ENCODE measurements around the gene PRKCE.
"Not testable (repeated sequence)": the region's sequence is repeated elsewhere in the genome, so short reads cannot be mapped to it uniquely, and the experiment has no call there.

Gene PRKCE

DNA sequence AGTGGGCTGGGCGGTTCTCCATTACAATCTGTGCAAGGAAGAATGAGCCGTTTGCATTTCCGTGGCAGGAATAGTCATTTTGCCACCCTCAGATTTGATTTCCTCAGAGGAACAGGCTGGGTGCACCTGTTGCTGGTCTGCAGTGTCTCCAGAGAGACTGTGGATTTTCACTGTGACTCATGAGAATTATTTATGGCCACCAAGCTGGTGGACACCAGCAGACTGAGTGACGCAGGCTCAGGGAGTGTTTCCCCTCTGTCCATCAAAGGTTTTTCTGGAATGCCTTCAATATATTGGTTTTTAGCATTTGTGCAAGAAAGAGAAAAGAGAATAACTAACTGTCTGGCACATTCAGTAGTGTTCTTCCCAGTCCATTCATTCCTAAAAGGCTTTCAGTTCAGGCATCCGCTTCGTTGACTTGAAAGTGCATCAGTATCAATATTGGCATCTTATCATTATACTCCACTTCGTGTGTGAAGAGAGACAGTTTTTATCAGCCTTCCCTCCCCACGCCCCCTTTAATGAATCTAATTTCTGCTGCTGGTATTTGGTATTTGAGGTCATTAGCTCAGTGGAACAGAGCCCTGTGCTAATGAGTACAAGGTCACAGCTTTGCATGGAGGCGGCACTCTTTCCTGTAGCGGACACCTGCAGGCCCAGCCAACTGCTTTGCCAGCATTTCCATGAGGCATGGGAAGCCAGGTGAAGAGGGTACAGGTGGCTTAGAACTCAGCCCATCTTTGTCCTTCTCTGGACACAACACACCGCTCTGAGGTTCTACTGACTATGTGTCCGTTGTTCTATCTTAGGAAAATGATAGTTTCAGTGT lies 39.9 kb downstream of the PRKCE start:
- no peak for DNase-seq (ENCODE audit: low read depth, low spot score)
- no peak overlapping the region for H3K27ac ChIP-seq

DNA sequence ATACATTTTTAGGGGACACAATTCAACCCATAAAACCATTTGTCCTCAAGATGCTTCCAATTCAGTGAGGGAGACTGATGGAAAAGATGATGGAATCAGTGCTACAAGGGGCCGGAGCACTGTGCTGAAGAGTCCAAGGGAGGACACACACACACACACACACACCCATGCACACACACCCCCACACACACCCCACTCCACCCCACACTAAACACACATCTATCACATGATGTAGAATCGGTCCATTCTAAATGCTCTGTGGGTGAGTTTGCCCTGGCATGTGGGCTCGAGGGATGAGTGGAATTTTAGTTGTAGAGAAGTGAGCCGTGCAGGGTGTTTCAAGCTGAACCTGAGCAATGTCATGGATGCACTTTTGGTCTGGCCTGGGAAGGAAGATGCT lies 41.1 kb downstream of the PRKCE start:
- DNase-seq (ENCODE audit: low read depth, low spot score) = no peak

DNA sequence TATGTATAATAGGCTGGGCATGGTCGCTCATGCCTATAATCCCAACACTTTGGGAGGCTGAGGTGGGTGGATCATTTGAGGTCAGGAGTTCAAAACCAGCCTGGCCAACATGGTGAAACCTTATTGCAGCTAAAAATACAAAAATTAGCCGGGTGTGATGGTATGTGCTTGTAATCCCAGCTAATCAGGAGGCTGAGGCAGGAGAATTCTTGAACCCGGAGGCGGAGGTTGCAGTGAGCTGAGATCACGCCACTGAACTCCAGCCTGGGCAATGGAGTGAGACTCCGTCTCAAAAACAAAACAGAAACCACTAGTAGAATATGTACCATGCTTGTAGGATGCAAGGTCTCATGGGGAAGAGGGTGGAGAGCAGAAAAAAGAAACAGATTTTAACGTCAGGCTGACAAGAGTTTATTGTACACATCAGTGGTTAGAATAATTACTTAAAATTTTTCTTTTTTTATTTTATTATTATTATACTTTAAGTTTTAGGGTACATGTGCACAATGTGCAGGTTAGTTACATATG lies 44.1 kb downstream of the PRKCE start:
- not testable (repeated sequence) for DNase-seq (ENCODE audit: low read depth, low spot score); H3K27ac ChIP-seq

More for the DNA sequence above, 41.1 kb downstream of the PRKCE start:
- H3K27ac ChIP-seq = no peak overlapping the region

DNA sequence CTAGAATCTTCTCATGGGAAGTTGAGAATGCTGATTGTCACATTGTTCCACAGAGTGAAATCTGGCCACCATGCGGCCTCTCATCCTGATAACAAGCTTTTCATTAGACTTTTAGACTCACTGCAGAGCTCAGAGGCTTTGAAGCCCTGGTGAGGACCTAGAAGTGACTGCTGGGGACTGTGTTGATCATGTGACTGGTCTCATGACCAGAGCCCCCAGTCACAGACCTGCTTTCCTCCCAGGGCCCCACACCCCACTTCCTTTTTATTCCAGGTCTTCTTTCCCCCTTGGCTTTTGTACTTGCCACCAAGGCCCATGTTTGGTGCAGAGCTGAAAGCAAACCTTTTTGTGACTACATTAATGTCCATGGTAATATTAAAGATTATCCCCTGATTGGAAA lies 45.2 kb downstream of the PRKCE start:
- no peak overlapping the region for H3K27ac ChIP-seq
- DNase-seq (ENCODE audit: low read depth, low spot score) = no peak

DNA sequence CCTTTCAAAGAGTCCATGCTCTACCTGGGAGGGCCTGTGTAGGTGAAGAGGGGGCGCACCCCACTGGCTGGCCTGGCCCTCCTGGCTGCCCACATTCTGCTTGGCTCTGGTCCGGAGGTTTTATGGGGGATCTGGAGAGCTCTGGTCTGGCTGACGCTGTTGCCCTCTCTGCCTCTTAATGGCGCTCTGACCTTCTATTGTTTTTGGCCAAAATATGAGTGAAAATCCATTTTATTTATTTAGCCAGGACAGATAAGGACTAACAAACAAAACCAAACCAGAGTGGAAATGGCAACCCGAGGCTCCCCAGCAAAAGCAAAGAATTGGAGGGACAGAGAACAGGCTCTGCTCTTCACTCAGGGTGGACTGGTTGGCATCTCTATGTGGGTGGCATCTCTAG lies 45.7 kb downstream of the PRKCE start:
- no peak for DNase-seq (ENCODE audit: low read depth, low spot score)
- no peak overlapping the region for H3K27ac ChIP-seq

DNA sequence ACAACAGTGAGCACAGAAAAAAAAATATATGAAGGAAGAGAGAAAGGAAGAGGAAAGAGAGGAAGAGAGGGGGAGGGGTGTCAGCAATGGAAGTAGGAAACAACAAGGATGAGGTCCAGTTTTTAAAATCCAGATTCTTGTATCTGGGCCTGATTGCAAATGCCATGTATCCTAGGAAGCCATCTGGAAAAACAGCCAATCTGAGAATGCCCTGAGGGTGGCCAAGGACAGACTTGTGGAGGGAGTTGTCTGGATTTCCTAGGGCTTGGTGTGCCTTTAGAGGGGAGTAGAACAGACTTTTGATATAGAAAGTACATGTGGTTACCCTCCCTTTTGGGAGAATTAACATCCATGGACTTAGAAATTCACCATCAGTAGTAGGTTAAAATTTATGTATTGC lies 47.1 kb downstream of the PRKCE start:
- H3K27ac ChIP-seq = peak overlapping the region; percentile 34
- DNase-seq (ENCODE audit: low read depth, low spot score) = no peak

DNA sequence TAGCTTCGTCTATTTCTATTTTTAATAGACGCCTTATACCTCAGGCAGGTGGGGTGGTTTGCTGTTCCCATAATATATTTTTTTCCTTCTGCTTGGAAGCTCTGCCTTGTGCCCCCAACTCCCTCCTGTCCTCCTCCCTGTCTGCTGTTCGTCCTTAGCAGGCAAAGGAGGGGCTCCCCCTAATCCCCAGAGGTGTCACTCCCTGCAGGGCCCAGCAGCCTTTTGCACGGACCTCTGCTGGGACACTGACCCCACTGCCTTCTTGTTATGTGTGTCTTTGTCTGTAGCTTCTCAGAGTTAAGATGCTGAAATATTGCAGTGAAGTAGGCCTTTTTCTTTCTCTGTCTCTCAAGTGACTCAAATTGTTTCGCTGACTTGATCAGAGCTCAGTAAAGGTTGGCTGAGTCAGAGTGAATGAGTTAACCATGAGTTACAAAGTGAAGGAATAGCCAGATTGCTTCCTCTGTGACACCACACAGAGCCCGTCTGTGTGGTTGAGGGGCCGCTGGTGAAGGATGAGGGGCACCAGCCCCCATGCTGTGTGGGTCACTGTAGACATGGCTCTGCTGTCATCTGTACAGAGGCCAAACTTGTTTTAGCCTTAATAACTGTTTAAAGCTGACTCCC lies 47.7 kb downstream of the PRKCE start:
- DNase-seq (ENCODE audit: low read depth, low spot score) = peak; percentile 12
- H3K27ac ChIP-seq = peak overlapping the region; percentile 34

DNA sequence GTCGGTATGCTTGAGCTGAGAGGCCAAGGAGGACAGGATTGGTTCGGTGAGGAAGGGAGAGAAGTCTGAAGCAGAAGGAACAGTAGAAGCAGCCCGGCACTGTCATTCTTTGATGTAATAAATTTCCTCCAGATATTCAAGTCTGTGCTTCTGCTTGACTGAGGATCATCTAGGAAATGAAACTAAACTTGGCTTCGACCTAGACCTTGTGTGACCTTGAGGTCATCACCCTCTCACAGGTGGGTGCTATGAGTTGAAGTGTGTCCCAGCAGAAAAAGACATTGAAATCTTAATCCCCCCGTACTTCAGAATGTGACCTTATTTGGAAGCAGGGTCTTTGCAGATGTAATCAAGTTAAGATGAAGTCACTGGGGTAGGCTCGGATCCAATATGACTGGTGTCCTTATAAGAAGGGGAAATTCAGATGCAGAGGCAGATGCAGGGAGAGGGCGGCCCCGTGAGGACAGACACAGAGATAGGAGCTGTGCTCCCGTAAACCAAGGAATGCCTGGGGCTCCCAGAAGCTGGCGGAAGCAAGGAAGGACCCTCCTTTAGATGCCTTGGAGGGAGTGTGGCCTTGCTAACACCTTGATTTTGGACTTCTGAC lies 49.0 kb downstream of the PRKCE start:
- no peak for DNase-seq (ENCODE audit: low read depth, low spot score)
- no peak overlapping the region for H3K27ac ChIP-seq

DNA sequence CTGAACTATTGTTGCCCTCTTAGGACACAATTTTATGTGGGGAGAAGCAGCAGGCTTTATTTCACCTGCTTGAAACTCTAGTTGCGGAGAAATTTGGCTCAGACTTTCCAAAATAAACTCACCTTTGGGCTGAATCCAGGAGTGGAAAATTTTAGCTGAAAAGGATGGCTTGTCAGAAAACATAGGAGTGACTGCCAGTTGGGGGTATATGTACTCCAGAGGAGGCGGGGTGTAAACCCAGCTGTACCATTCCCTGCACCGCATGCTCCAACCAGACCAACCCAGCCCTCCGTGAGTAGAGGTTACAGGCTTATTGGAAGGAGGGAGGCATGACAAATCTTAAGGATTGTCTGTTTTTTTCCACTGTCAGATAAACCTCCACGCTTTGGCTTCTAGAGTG lies 53.8 kb downstream of the PRKCE start:
- H3K27ac ChIP-seq = no peak overlapping the region
- DNase-seq (ENCODE audit: low read depth, low spot score) = no peak

DNA sequence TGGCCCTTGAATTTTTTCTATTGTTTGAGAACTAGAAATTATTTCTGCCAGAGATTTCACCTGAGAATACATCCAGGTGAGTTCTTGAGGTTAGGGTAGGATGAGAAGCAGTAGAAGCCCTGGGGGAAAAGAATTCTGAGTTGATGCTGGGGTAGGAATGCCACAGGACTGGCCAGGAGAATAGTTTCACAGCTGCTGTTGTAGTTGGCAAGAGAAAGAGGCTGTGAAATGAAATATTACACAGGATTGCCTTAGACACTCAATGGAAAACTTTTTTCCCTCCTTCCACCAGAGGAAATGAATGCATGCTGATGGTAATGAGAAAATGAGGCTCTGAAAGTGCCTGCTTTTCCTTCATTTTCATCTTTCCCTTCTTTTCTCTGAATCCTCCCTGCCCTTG lies 54.6 kb downstream of the PRKCE start:
- no peak for DNase-seq (ENCODE audit: low read depth, low spot score)
- no peak overlapping the region for H3K27ac ChIP-seq

DNA sequence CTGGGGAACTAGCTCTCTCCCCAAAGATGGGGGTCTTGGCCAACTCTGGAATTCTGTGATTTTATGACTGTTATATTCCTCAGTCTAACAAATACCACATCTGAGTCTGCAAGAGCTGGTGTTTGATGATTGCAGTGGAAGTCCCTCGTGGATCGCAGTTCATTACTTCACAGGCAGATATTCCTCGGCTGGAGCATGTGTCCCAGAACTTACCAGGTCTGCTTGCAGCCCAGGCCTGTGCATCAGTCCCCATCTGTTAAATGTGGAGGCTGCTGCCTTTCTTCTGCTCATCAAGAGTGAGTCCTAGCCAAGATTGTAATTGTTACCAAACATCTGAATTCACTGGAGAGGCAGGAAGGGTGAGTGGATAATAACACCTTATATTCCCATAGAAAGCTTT lies 55.5 kb downstream of the PRKCE start:
- H3K27ac ChIP-seq = no peak overlapping the region
- no peak for DNase-seq (ENCODE audit: low read depth, low spot score)

DNA sequence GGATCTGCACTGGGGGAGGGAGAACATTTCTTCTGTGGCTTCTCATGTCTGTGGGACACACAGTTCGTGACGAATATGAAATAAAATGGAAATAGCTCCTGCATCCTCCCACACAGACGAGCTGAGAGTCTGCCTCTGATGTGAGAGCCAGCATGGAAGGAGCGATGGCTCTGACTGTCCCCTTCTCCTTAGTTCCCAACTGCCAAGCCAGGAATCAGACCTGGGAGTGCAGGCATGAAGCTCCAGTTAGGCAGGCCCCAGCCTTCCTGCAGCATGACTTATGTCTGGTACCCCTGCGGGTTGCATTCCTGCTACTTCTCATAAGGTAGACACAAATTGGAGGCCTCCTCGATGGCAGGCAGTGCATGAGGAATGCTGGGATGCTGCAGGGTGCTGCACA lies 56.2 kb downstream of the PRKCE start:
- no peak for DNase-seq (ENCODE audit: low read depth, low spot score)
- no peak overlapping the region for H3K27ac ChIP-seq

DNA sequence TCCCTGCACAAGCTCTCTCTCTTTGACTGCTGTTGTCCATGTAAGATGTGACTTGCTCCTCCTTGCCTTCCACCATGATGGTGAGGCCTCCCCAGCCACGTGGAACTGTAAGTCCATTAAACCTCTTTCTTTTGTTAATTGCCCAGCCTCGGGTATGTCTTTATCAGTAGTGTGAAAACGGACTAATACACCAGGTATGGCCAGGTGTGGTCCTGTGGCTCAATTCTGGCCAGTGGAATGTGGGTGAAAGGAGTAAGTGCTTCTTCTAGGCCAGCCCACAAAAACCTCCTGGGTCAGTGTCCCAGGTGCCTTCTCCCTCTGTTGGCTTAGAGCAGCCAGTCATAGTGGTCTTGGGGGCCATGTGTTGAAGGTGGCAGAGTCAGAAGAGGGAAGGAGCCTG lies 57.0 kb downstream of the PRKCE start:
- H3K27ac ChIP-seq = no peak overlapping the region
- DNase-seq (ENCODE audit: low read depth, low spot score) = no peak

DNA sequence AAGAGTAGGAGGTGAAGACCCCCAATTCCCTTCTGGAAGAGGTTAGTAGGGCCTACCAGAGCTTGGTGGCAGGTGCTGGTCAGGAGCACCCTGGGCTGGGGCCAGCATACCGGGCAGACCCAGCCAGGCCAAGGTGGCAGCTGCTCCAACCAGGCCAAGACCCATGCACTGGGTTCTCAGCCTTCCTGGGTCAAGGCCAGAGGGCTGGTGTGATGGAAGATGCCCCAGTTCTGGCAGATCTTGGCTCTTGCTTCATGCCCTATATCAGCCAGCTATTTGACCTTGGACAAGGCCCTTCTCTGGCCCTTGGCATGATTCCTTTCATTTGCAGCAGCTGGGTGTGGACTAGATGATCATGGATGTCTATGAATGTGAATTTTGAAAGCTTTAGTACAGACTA lies 57.7 kb downstream of the PRKCE start:
- no peak for DNase-seq (ENCODE audit: low read depth, low spot score)
- H3K27ac ChIP-seq = no peak overlapping the region

DNA sequence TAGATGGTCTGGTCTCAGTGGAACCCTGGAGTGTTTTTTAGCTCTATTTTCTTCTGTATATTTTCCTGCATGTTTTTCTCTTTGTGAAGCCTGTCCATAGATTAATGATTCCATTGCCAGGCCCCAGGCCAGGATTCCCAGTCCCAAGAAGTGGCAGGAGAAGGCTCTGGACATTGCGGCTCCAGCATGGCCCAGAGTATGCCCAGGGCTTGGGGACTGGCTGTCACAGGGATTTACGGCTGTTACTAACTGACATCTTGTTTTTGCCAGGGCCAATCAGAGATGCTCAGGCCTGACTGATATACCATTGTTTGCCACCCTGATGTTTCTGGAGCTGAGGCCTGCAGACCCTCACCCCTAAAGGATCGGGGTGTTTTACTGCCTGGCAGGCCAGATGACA lies 59.0 kb downstream of the PRKCE start:
- DNase-seq (ENCODE audit: low read depth, low spot score) = no peak

DNA sequence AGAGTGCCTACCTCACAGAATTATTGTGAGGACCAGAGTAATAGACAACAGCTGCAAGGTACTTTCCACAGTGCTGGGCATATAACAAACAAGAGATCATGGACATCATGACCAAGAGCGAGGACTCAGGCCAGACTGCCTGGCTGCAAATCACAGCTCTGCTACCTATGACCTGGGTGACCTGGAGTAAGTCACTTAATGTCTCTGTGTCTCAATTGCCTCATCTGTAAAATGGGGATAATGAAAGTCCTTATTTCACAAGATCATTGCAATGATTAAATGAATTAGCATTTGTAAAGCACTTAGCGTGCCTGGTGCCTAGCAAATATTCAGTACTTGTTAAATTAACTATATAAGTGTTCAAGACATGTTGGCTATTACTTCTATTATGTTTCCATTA lies 59.7 kb downstream of the PRKCE start:
- H3K27ac ChIP-seq = no peak overlapping the region
- DNase-seq (ENCODE audit: low read depth, low spot score) = no peak

More for the DNA sequence above, 59.0 kb downstream of the PRKCE start:
- H3K27ac ChIP-seq = no peak overlapping the region

DNA sequence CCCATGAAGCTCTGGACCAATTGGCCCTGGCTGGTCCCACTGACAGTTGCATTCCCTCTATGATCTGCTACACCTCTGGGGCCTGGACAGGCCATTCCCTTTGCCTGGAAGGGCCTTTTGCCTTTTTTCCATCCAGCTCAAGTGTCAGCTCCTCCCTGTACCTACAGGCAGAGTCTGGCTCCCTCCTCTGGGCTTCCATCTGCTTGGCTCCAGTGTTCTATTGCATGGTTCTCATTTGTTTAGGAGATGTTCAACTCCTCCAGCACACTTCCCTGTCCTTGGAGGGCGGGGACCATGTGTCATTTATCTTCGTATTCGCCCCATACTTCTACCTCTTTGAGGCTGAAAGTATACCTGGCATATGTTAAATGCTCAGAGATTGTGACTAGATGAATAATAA lies 61.1 kb downstream of the PRKCE start:
- no peak for DNase-seq (ENCODE audit: low read depth, low spot score)
- no peak overlapping the region for H3K27ac ChIP-seq

DNA sequence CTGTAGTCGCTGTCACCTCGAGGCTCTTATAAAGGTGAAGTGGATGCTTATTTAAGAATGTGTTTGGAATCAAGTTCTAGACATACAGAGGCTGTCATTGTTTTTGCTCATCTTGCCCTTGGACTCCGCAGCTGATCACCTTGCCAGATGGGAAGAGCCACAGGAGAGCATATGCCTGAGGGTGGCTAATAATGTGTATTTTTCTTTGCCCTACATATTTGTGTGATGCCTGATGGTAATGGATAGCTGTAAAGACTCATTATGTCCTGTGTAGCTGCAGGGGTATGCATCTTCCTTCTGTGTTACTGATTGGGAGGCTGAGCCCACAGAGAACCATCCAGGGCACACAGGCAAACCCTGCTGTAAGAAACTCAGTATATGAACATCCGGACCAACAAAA lies 61.7 kb downstream of the PRKCE start:
- H3K27ac ChIP-seq = no peak overlapping the region
- DNase-seq (ENCODE audit: low read depth, low spot score) = no peak

DNA sequence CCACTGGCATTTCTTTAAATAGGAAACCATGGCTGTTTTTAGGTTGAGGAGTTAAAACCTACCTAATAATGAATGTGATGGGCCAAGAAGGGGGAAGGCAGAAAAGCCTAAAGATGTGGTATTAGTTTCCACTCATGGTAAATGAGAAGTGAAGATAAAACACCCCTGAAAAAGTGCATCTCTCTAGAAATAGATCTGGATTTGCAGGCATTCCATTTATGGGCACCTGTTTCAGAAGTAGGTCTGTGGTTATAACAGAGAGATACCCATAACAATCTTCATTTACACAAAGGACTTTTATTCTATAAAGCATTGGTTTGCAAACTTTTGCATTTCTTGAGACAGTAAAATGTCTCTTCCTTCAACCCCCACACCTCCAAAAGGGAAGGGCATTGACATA lies 62.1 kb downstream of the PRKCE start:
- H3K27ac ChIP-seq = no peak overlapping the region
- no peak for DNase-seq (ENCODE audit: low read depth, low spot score)

DNA sequence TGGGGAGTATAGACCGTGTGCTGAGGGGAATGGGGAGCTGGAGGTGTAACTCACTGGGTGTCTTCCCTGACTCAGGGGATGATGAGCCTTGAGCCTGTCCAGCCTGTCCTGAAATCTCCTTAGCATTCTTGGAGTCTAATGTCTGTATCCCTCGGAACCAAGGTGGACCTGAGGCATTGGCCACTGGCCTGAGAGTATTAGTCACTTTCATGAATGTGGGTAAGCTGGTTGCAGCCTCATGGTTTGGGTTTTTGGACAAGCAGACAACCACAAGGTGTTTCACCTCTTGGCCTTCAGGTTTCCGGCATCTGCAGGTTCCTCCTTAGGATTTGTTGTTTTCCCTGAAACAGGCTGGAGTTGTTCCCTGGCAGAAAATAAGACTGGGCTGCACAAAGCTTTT lies 63.2 kb downstream of the PRKCE start:
- H3K27ac ChIP-seq = no peak overlapping the region
- DNase-seq (ENCODE audit: low read depth, low spot score) = no peak

DNA sequence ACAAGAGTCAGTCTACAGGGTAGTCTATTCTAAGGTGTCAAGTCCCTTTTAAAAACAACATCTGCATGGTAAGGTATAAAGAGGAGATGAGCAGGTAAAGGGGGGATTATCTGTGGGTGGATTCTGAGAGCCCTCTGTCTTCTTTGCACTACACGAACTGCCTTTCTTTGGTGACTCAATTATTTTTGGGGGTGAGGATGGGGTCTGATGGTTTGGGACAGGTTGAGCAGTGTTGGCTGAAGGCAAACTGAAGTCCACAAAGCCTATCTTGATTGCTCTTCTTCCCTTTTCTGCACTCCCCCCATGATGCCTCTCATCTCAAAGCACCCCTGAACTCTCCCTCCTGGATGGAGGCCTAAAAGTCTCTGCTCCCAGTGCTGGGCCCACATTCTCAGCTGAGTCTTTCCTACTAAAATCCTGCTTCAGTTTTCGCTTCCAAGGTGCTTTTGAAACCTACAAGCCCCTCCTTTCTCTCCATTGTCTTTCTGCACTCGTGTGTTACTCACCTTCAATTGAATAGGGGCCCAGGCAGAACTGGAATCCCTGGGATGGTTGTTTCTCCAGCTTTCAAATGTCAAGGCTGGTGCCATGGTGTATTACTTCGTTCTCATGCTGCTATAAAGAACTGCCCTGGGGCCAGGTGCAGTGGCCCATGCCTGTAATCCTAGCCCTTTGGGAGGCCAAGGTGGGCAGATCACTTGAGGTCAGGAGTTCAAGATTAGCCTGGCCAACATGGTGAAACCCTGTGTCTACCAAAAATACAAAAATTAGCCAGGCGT lies 64.3 kb downstream of the PRKCE start:
- no peak for DNase-seq (ENCODE audit: low read depth, low spot score)
- no peak overlapping the region for H3K27ac ChIP-seq
